HL-60 (cell line): Measurements from ENCODE around the gene TSPEAR.

ENCODE experiments used
- DNase-seq, 2 experiments: peaks; one replicate each; pipeline ENCODE4 v3.0.0-alpha.2; 2010 to 2020; ENCODE audit warnings: low read depth in 1 of 2, low spot score in 1 of 2
- H3K27ac ChIP-seq: fragments of 250-450 bp; sonication (Bioruptor Pico); replicated peaks from 2 replicates; pipeline ENCODE4 v1.5.1; 2020; ENCODE audit warnings: mild to moderate bottlenecking, moderate library complexity
- H3K27me3 ChIP-seq: fragments of 250-450 bp; sonication (Bioruptor Pico); 2 replicates; pipeline ENCODE4 v1.5.1; 2021; ENCODE audit warnings: mild to moderate bottlenecking, moderate library complexity; ENCODE audit not compliant: insufficient read depth, poor library complexity, severe bottlenecking
- H3K4me3 ChIP-seq: replicated peaks from 2 replicates; pipeline ENCODE4 v1.5.1; 2011; ENCODE audit warnings: mild to moderate bottlenecking, control low read depth, low read length; ENCODE audit not compliant: insufficient read depth
- CTCF ChIP-seq: IDR thresholded peaks from one replicate; pipeline ENCODE4 v1.5.1; 2011; ENCODE audit warnings: low read length, control low read depth, inconsistent platforms; ENCODE audit not compliant: insufficient read depth
- GABPA ChIP-seq: IDR thresholded peaks from 2 replicates; pipeline ENCODE4 v1.6.1; 2012; ENCODE audit warnings: low read depth
- POLR2AphosphoS5 ChIP-seq: IDR thresholded peaks from 2 replicates; pipeline ENCODE4 v1.6.1; 2012; ENCODE audit warnings: low read depth
- REST ChIP-seq: IDR thresholded peaks from 2 replicates; pipeline ENCODE4 v1.6.1; 2012; ENCODE audit warnings: low read depth; ENCODE audit not compliant: insufficient replicate concordance
- SPI1 ChIP-seq: IDR thresholded peaks from 2 replicates; pipeline ENCODE4 v1.6.1; 2012; ENCODE audit warnings: low read depth, mild to moderate bottlenecking, borderline replicate concordance

The TSPEAR gene

GRCh38 chr21:44531606-44532564, 179.5 kb downstream of the TSPEAR start:
- no peak for TF ChIP-seq CTCF
- TF ChIP-seq REST = no peak
- TF ChIP-seq GABPA = no peak
- TF ChIP-seq SPI1 = no peak
- no peak for TF ChIP-seq POLR2AphosphoS5
- no peak for DNase-seq
- Histone ChIP-seq H3K27me3 (no peaks in the 10 kb centered on the region), H3K4me3 (no peak overlapping the region), H3K27ac (no peak overlapping the region)

GRCh38 chr21:44530903-44531605, 180.3 kb downstream of the TSPEAR start:
- no peak overlapping the region for H3K27ac ChIP-seq
- no peaks in the 10 kb centered on the region for H3K27me3 ChIP-seq
- TF ChIP-seq SPI1 (no peak), REST (no peak), CTCF (no peak), POLR2AphosphoS5 (no peak), GABPA (no peak)
- DNase-seq = no peak
- H3K4me3 ChIP-seq = no peak overlapping the region

GRCh38 chr21:44530221-44530902, 181.0 kb downstream of the TSPEAR start:
- Histone ChIP-seq H3K27ac (no peak overlapping the region), H3K27me3 (no peaks in the 10 kb centered on the region), H3K4me3 (no peak overlapping the region)
- TF ChIP-seq SPI1 (no peak), REST (no peak), CTCF (no peak), POLR2AphosphoS5 (no peak)
- DNase-seq = no peak
